ENCODE data around the gene CFAP61.

DNA sequence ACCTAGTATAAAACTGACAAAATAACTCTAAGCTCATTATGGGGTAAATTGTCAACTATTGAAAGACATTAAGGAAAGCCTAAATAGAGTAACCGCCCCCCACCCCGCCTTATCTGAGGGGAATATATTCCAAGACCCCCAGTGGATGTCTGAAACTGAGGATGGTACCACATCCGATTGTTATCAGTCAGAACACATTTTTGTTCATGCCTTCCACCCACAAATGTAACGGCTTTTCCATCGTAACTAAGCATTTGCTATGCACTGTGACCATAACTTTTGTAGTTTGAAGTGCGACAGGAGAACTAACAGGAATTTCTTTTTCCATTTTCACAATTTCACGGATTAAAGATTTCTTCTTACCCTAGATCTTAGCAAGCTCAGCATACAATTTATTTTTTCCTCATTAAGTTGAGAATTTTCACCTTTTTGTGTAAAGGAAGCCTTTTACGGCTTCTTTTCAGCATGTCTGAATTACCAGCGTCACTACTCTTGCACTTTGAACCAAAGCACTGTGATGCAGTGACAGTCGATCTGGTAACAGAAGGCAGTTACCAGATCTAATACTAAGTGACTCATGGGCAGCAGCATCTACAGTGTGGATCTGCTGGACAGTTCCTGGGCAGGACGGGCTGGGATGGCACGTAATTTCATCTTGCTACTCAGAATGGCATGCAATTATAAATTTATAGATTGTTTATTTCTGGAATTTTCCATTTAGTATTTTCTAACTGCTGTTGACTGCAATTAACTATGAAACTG is 11.8 kb downstream of the CFAP61 start:
- TF ChIP-seq, protein P1, sequence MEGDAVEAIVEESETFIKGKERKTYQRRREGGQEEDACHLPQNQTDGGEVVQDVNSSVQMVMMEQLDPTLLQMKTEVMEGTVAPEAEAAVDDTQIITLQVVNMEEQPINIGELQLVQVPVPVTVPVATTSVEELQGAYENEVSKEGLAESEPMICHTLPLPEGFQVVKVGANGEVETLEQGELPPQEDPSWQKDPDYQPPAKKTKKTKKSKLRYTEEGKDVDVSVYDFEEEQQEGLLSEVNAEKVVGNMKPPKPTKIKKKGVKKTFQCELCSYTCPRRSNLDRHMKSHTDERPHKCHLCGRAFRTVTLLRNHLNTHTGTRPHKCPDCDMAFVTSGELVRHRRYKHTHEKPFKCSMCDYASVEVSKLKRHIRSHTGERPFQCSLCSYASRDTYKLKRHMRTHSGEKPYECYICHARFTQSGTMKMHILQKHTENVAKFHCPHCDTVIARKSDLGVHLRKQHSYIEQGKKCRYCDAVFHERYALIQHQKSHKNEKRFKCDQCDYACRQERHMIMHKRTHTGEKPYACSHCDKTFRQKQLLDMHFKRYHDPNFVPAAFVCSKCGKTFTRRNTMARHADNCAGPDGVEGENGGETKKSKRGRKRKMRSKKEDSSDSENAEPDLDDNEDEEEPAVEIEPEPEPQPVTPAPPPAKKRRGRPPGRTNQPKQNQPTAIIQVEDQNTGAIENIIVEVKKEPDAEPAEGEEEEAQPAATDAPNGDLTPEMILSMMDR (IDR thresholded peaks at IDR 0.05), result no peak
- no peak for TF ChIP-seq POLR2A (IDR thresholded peaks at IDR 0.05)
